Smooth muscle cell (in vitro differentiated cells): ENCODE measurements around the gene MPP1. TPM values are rescaled to one million over a fixed set of nuclear protein-coding genes. Genes with fewer than 3 reads are reported as not detected.

Experiments used
- DNase-seq: peaks from one replicate; lab custom pipeline; 2025; ENCODE audit not compliant: unreplicated experiment; lab: John Stamatoyannopoulos, UW
- H2AFZ ChIP-seq: fragments of 200-600 bp; sonication (generic); 2 replicates; pipeline ENCODE4 v1.6.0; 2016; ENCODE audit warnings: antibody characterized with exemption, low read depth, mild to moderate bottlenecking
- H3F3A ChIP-seq: fragments of 200-600 bp; sonication (generic); 2 replicates; pipeline ENCODE4 v1.6.0; 2017; ENCODE audit warnings: antibody characterized with exemption, low read depth
- H3K27ac ChIP-seq: fragments of 200-600 bp; sonication (generic); 2 replicates; pipeline ENCODE4 v1.5.1; 2016; ENCODE audit warnings: low read depth, mild to moderate bottlenecking
- H3K27me3 ChIP-seq: fragments of 200-600 bp; sonication (generic); 2 replicates; pipeline ENCODE4 v1.6.1; 2016; ENCODE audit warnings: low read depth, mild to moderate bottlenecking
- H3K36me3 ChIP-seq: fragments of 200-600 bp; sonication (generic); 2 replicates; pipeline ENCODE4 v1.5.1; 2016; ENCODE audit warnings: low read depth
- H3K4me1 ChIP-seq: fragments of 200-600 bp; sonication (generic); 2 replicates; pipeline ENCODE4 v1.5.1; 2016; ENCODE audit warnings: low read depth
- H3K4me2 ChIP-seq: fragments of 200-600 bp; sonication (generic); 2 replicates; pipeline ENCODE4 v1.6.0; 2016; ENCODE audit warnings: mild to moderate bottlenecking
- H3K4me3 ChIP-seq: fragments of 200-600 bp; sonication (generic); 2 replicates; pipeline ENCODE4 v1.5.1; 2016; ENCODE audit warnings: mild to moderate bottlenecking
- H3K79me2 ChIP-seq: fragments of 200-600 bp; sonication (generic); 2 replicates; pipeline ENCODE4 v1.6.0; 2016; ENCODE audit warnings: low read depth, mild to moderate bottlenecking
- H3K9ac ChIP-seq: fragments of 200-600 bp; sonication (generic); 2 replicates; pipeline ENCODE4 v1.6.0; 2016; ENCODE audit warnings: low read depth
- H3K9me3 ChIP-seq: fragments of 200-600 bp; sonication (generic); replicated peaks from 2 replicates; pipeline ENCODE4 v1.5.1; 2016; ENCODE audit warnings: low read depth
- H4K20me1 ChIP-seq: fragments of 200-600 bp; sonication (generic); 2 replicates; pipeline ENCODE4 v1.6.0; 2016; ENCODE audit warnings: low read depth
- WGBS: methylation state at CpG from one replicate; pipeline ENCODE4 v1.1.7; 2016; ENCODE audit warnings: low lambda C conversion rate; 5-methylcytosine and 5-hydroxymethylcytosine counted together
- polyA plus RNA-seq: library from polyadenylated mRNA; unstranded; fragments of >200 nt; fragmentation: Nextera tagmentation; extraction: Ambion mirVana; gene quantifications from 2 replicates; pipeline ENCODE4 v1.2.1, GENCODE V29; 2016
- total RNA-seq: library from RNA; depleted of rRNA; stranded (reverse); fragments of >200 nt; gene quantifications from 2 replicates; pipeline ENCODE4 v1.2.3, GENCODE V29; 2014
- TF ChIP-seq, protein P1 (sequence below): fragments of 200-600 bp; sonication (generic); IDR thresholded peaks from 2 replicates; pipeline ENCODE4 v1.5.1; 2017; ENCODE audit warnings: borderline replicate concordance, mild to moderate bottlenecking, antibody characterized with exemption; ENCODE audit not compliant: insufficient read depth, poor library complexity, severe bottlenecking

Gene MPP1
- total and polyA plus RNA-seq, 2 experiments from 2014 or later = 15.1 to 17.5 TPM

- no peaks in the 10 kb centered on the region for H3F3A ChIP-seq
- no peak for DNase-seq
- no peaks in the 10 kb centered on the region for H3K79me2 ChIP-seq
- no peak overlapping the region for H3K4me3 ChIP-seq
- WGBS = 69% methylated on average over 4 of the region's 4 CpGs
- no peaks in the 10 kb centered on the region for H3K36me3 ChIP-seq
- H2AFZ ChIP-seq = no peak overlapping the region
- no peak overlapping the region for H3K9ac ChIP-seq
- TF ChIP-seq, protein P1, sequence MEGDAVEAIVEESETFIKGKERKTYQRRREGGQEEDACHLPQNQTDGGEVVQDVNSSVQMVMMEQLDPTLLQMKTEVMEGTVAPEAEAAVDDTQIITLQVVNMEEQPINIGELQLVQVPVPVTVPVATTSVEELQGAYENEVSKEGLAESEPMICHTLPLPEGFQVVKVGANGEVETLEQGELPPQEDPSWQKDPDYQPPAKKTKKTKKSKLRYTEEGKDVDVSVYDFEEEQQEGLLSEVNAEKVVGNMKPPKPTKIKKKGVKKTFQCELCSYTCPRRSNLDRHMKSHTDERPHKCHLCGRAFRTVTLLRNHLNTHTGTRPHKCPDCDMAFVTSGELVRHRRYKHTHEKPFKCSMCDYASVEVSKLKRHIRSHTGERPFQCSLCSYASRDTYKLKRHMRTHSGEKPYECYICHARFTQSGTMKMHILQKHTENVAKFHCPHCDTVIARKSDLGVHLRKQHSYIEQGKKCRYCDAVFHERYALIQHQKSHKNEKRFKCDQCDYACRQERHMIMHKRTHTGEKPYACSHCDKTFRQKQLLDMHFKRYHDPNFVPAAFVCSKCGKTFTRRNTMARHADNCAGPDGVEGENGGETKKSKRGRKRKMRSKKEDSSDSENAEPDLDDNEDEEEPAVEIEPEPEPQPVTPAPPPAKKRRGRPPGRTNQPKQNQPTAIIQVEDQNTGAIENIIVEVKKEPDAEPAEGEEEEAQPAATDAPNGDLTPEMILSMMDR = no peak
- H3K27me3 ChIP-seq = no peaks in the 10 kb centered on the region
- no peaks in the 10 kb centered on the region for H3K4me1 ChIP-seq
- no peaks in the 10 kb centered on the region for H3K9me3 ChIP-seq
- H4K20me1 ChIP-seq = no peaks in the 10 kb centered on the region
- no peak overlapping the region for H3K27ac ChIP-seq
- H3K4me2 ChIP-seq = no peak overlapping the region
Measured at GRCh38 chrX:154791467-154791866, 13.8 kb downstream of the MPP1 start.

DNA sequence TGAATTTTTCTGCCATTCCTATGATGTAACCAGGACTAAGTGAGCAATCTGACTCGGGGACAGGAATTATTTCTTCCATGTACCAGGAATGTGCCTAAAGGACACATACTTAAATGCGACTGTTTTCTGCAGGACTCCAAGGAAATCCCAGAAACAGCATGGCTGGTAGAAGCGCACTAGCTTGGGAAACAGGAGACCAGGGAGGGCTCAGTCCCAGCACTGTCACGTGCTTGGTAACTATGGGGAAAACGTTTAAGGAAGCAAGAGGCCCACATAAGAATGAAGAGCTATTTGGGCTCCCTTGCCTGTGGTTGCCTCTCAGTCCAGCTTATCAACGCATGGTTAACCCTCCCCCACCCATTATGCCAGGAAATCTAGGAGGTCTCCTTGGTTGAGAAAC is 19.6 kb downstream of the MPP1 start:
- Histone ChIP-seq H3K79me2 (no peaks in the 10 kb centered on the region), H2AFZ (no peak overlapping the region), H3K27me3 (no peaks in the 10 kb centered on the region), H3K36me3 (no peaks in the 10 kb centered on the region), H3K9me3 (no peaks in the 10 kb centered on the region), H3K4me3 (no peak overlapping the region), H3K4me2 (no peak overlapping the region), H3K9ac (no peak overlapping the region), H4K20me1 (no peaks in the 10 kb centered on the region), H3K27ac (no peak overlapping the region), H3K4me1 (no peaks in the 10 kb centered on the region), H3F3A (no peaks in the 10 kb centered on the region)
- no peak for DNase-seq
- 63% methylated on average over 6 of the region's 6 CpGs for WGBS
- TF ChIP-seq, protein P1 = no peak

- Histone ChIP-seq H3F3A (no peaks in the 10 kb centered on the region), H3K27me3 (no peaks in the 10 kb centered on the region), H2AFZ (no peak overlapping the region), H3K9ac (no peak overlapping the region), H3K27ac (no peak overlapping the region), H3K4me1 (no peaks in the 10 kb centered on the region), H3K4me3 (no peak overlapping the region), H4K20me1 (no peaks in the 10 kb centered on the region), H3K4me2 (no peak overlapping the region), H3K36me3 (no peaks in the 10 kb centered on the region), H3K79me2 (no peaks in the 10 kb centered on the region), H3K9me3 (no peaks in the 10 kb centered on the region)
- DNase-seq = no peak
- 87% methylated on average over 13 of the region's 13 CpGs for WGBS
- TF ChIP-seq, protein P1 = no peak
Measured at GRCh38 chrX:154784149-154784995, 20.9 kb downstream of the MPP1 start.

DNA sequence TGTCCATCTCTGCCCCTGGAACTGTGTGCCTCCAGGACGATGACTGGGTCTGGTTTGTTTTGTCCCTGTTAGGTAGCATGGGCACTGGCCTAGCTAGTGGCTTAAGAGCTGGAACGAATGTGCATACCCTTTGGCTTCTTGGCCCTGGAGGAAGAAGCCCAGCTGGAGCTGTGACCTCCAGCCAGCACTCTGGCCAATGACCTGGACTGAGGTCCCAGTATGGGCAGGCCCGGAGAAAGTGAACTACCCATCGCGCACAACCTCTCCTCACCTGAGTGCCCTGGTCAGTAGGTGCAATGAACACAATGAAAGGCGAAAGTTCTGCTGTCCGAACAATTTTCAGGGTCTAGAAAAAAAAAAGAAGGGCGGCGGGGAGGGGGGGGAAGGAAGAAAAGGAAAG is 24.3 kb downstream of the MPP1 start:
- no peak for DNase-seq
- Histone ChIP-seq H3K4me3 (no peak overlapping the region), H3K4me1 (no peaks in the 10 kb centered on the region), H3K27me3 (no peaks in the 10 kb centered on the region), H3F3A (no peaks in the 10 kb centered on the region), H3K9ac (no peak overlapping the region), H3K4me2 (no peak overlapping the region), H3K36me3 (no peaks in the 10 kb centered on the region), H3K79me2 (no peaks in the 10 kb centered on the region), H4K20me1 (no peaks in the 10 kb centered on the region), H2AFZ (no peak overlapping the region), H3K27ac (no peak overlapping the region), H3K9me3 (no peaks in the 10 kb centered on the region)
- WGBS = 78% methylated on average over 9 of the region's 9 CpGs
- TF ChIP-seq, protein P1 = no peak
